ENCODE results near the gene ZBTB20.

- TF ChIP-seq EGR1 (IDR thresholded peaks at IDR 0.05; ENCODE audit: low read depth in 2 of 2) (no peak), CTCF (IDR thresholded peaks at IDR 0.05; ENCODE audit: low read depth, low read length, missing input control) (no peak)
Measured at GRCh38 chr3:114420072-114420471, 727.0 kb downstream of the ZBTB20 start.

Data from liver (tissue), 3 donors.